GM19240 (cell line): ENCODE results near the gene FBXL13.
"Not testable (repeated sequence)": the region's sequence is repeated elsewhere in the genome, so short reads cannot be mapped to it uniquely, and the experiment has no call there.

Experiments used
- DNase-seq: peaks from one replicate; pipeline ENCODE4 v3.0.0; 2011; ENCODE audit warnings: low spot score; ENCODE audit not compliant: insufficient read length

FBXL13 gene

GRCh38 chr7:103025341-103025740, 49.3 kb downstream of the FBXL13 start:
- DNase-seq, result no peak

- DNase-seq, result not testable (repeated sequence)
These were observed 51.0 kb downstream of the FBXL13 start for GRCh38 chr7:103023578-103023977.

- DNase-seq, result not testable (repeated sequence)
These were observed 53.1 kb downstream of the FBXL13 start for GRCh38 chr7:103021490-103021889.

GRCh38 chr7:103020876-103021275, 53.7 kb downstream of the FBXL13 start:
- not testable (repeated sequence) for DNase-seq

- DNase-seq, result not testable (repeated sequence)
These were observed 56.3 kb downstream of the FBXL13 start for GRCh38 chr7:103018295-103018694.

- no peak for DNase-seq
These were observed 62.9 kb downstream of the FBXL13 start for GRCh38 chr7:103011650-103012049.

- no peak for DNase-seq
These were observed 64.4 kb downstream of the FBXL13 start for GRCh38 chr7:103010211-103010610.

- no peak for DNase-seq
These were observed 65.0 kb downstream of the FBXL13 start for GRCh38 chr7:103009466-103010185.

GRCh38 chr7:103003004-103003403, 71.6 kb downstream of the FBXL13 start:
- DNase-seq, result no peak

- DNase-seq, result no peak
These were observed 73.4 kb downstream of the FBXL13 start for GRCh38 chr7:103001210-103001609.

GRCh38 chr7:102996957-102997356, 77.6 kb downstream of the FBXL13 start:
- DNase-seq, result no peak

GRCh38 chr7:102995609-102996008, 79.0 kb downstream of the FBXL13 start:
- not testable (repeated sequence) for DNase-seq

- DNase-seq, result no peak
These were observed 80.0 kb downstream of the FBXL13 start for GRCh38 chr7:102994567-102994966.

- DNase-seq, result no peak
These were observed 80.9 kb downstream of the FBXL13 start for GRCh38 chr7:102993718-102994029.

- no peak for DNase-seq
These were observed 81.5 kb downstream of the FBXL13 start for GRCh38 chr7:102992938-102993717.

GRCh38 chr7:102992509-102992937, 82.1 kb downstream of the FBXL13 start:
- no peak for DNase-seq

- no peak for DNase-seq
These were observed 82.9 kb downstream of the FBXL13 start for GRCh38 chr7:102991540-102992214.

GRCh38 chr7:102991077-102991539, 83.5 kb downstream of the FBXL13 start:
- no peak for DNase-seq

GRCh38 chr7:102990642-102991041, 84.0 kb downstream of the FBXL13 start:
- DNase-seq, result no peak

GRCh38 chr7:102988631-102989560, 85.7 kb downstream of the FBXL13 start:
- DNase-seq, result no peak

- DNase-seq, result no peak
These were observed 86.5 kb downstream of the FBXL13 start for GRCh38 chr7:102988088-102988487.
